ENCODE data around the gene ZNF692.

DNA sequence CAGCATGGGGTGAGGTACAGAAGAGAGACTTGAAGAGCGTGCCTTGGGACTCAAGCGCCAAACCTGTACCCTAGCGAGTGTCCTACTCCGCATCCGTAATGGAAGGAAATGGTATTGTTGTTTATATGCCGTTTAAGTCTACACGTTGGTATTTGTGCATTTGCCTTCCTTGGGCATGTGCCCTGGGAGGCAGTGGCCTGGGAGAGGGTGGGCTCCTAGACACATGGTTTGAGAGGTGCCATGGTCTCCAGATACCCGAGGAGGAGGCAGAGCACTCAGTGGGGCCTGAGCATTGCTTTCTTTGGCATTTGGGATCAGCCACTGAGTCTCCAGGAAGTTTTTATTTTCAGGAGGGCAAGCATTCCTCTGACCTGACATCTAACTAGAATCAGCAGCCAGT, 14.4 kb downstream of the ZNF692 start:
- no peak for TF ChIP-seq POLR2A (IDR thresholded peaks at IDR 0.05)
- TF ChIP-seq POLR2AphosphoS5 (IDR thresholded peaks at IDR 0.05), result no peak

All from breast epithelium (tissue), 3 donors.